DOHH2 (cell line): ENCODE data around the gene COPS9.

Experiments used
- H3F3A ChIP-seq: fragments of 200-600 bp; sonication (generic), shearing (Covaris generic); 2 replicates; pipeline ENCODE4 v1.6.0; 2016; ENCODE audit warnings: antibody characterized with exemption, mild to moderate bottlenecking; ENCODE audit not compliant: control insufficient read depth, insufficient read depth
- H3K27ac ChIP-seq: fragments of 200-600 bp; sonication (generic); 2 replicates; pipeline ENCODE4 v1.5.1; 2014; ENCODE audit warnings: low read depth, mild to moderate bottlenecking, low read length, moderate library complexity
- H3K27me3 ChIP-seq: fragments of 200-600 bp; sonication (generic); 2 replicates; pipeline ENCODE4 v1.6.1; 2014; ENCODE audit warnings: mild to moderate bottlenecking, low read length, mixed read lengths; ENCODE audit not compliant: control insufficient read depth
- H3K36me3 ChIP-seq: fragments of 200-600 bp; sonication (generic); 2 replicates; pipeline ENCODE4 v1.6.1; 2014; ENCODE audit warnings: mild to moderate bottlenecking, low read length, moderate library complexity, mixed read lengths; ENCODE audit not compliant: control insufficient read depth
- H3K4me1 ChIP-seq: fragments of 200-600 bp; sonication (generic); 2 replicates; pipeline ENCODE4 v1.6.1; 2014; ENCODE audit warnings: mild to moderate bottlenecking, low read length, mixed read lengths; ENCODE audit not compliant: control insufficient read depth
- H3K4me2 ChIP-seq: fragments of 200-600 bp; sonication (generic); 2 replicates; pipeline ENCODE4 v1.6.0; 2014; ENCODE audit warnings: mild to moderate bottlenecking, low read length, moderate library complexity
- H3K4me3 ChIP-seq: fragments of 200-600 bp; sonication (generic); 2 replicates; pipeline ENCODE4 v1.5.1; 2014; ENCODE audit warnings: mild to moderate bottlenecking, low read length, mixed read lengths
- H3K79me2 ChIP-seq: fragments of 200-600 bp; sonication (generic); 2 replicates; pipeline ENCODE4 v1.6.1; 2014; ENCODE audit warnings: mild to moderate bottlenecking, low read length, mixed read lengths; ENCODE audit not compliant: control insufficient read depth
- H3K9me2 ChIP-seq: fragments of 200-600 bp; sonication (generic); replicated peaks from 2 replicates; pipeline ENCODE4 v1.6.1; 2014; ENCODE audit warnings: mild to moderate bottlenecking, low read length, mixed read lengths; ENCODE audit not compliant: control insufficient read depth
- H3K9me3 ChIP-seq: fragments of 200-600 bp; sonication (generic); 2 replicates; pipeline ENCODE4 v1.6.1; 2014; ENCODE audit warnings: antibody characterized with exemption, low read length, mixed read lengths; ENCODE audit not compliant: control insufficient read depth, insufficient read depth
- H4K20me1 ChIP-seq: fragments of 200-600 bp; sonication (generic); 2 replicates; pipeline ENCODE4 v1.6.0; 2014; ENCODE audit warnings: low read depth, mild to moderate bottlenecking, antibody characterized with exemption, low read length, moderate library complexity; ENCODE audit not compliant: control insufficient read depth, insufficient read depth
- EZH2phosphoT487 ChIP-seq: fragments of 200-600 bp; sonication (generic); IDR thresholded peaks from 2 replicates; pipeline ENCODE4 v1.6.1; 2017; ENCODE audit warnings: borderline replicate concordance, mild to moderate bottlenecking, antibody characterized with exemption, low read length, moderate library complexity, mixed read lengths
- TF ChIP-seq, protein P1 (sequence below): fragments of 200-600 bp; sonication (generic); IDR thresholded peaks from one replicate; pipeline ENCODE4 v1.5.1; 2014; ENCODE audit warnings: antibody characterized with exemption, mild to moderate bottlenecking, low read depth, low read length; ENCODE audit not compliant: poor library complexity, severe bottlenecking

The COPS9 gene

DNA sequence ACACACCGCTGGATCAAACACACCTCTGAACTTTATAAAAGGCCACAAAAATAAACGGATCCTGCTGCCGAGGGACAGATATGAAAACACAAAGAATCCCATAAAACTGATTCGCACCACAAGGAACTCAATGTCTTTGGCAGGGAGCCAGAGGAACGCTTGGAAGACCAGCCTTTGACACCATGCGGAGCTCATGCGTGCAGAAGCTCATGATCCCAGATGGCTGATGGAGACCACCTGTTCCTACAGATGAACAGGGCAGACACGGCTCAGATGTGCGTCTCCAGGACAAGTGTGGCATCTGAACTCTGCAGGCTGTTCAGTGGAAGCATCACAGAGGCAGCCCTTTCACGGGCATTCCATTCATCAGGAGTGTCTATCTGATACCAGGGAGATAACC is 24.9 kb downstream of the COPS9 start:
- H3F3A ChIP-seq, result no peaks in the 10 kb centered on the region
- no peak overlapping the region for H3K4me3 ChIP-seq
- H3K4me1 ChIP-seq, result no peaks in the 10 kb centered on the region
- no peak overlapping the region for H3K4me2 ChIP-seq
- no peaks in the 10 kb centered on the region for H3K36me3 ChIP-seq
- TF ChIP-seq EZH2phosphoT487, result no peak
- H3K9me2 ChIP-seq, result no peaks in the 10 kb centered on the region
- H3K79me2 ChIP-seq, result no peaks in the 10 kb centered on the region
- no peaks in the 10 kb centered on the region; the same call in 1 of the 2 replicates for H3K27me3 ChIP-seq
- H4K20me1 ChIP-seq, result no peaks in the 10 kb centered on the region
- no peaks in the 10 kb centered on the region for H3K9me3 ChIP-seq
- H3K27ac ChIP-seq, result no peak overlapping the region

DNA sequence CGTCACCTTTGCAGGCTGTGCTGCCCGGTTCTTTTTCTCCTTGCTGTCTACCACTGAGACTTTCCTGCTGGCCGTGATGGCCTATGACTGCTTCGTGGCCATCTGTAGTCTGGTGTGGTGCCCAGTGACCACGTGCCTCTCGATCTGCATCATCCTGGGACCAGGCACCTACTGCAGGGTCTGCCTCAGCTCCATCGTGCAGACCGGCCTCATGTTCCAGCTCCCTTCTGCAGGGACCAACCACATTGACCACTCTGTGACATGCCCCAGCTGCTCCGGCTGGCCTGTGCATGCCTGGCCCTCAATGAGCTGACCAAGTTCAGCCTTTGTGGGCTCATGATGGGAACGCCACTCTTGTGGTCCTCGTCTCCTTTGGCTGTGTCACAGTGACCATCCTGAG is 26.7 kb downstream of the COPS9 start:
- Histone ChIP-seq H3K9me2 (no peaks in the 10 kb centered on the region), H3K27ac (no peak overlapping the region), H3K79me2 (no peaks in the 10 kb centered on the region), H3K4me1 (no peaks in the 10 kb centered on the region), H3K36me3 (no peaks in the 10 kb centered on the region), H3K27me3 (no peaks in the 10 kb centered on the region; the same call in 1 of the 2 replicates), H4K20me1 (no peaks in the 10 kb centered on the region), H3K4me2 (no peak overlapping the region), H3F3A (no peaks in the 10 kb centered on the region), H3K9me3 (no peaks in the 10 kb centered on the region), H3K4me3 (no peak overlapping the region)
- no peak for TF ChIP-seq EZH2phosphoT487
- TF ChIP-seq, protein P1, sequence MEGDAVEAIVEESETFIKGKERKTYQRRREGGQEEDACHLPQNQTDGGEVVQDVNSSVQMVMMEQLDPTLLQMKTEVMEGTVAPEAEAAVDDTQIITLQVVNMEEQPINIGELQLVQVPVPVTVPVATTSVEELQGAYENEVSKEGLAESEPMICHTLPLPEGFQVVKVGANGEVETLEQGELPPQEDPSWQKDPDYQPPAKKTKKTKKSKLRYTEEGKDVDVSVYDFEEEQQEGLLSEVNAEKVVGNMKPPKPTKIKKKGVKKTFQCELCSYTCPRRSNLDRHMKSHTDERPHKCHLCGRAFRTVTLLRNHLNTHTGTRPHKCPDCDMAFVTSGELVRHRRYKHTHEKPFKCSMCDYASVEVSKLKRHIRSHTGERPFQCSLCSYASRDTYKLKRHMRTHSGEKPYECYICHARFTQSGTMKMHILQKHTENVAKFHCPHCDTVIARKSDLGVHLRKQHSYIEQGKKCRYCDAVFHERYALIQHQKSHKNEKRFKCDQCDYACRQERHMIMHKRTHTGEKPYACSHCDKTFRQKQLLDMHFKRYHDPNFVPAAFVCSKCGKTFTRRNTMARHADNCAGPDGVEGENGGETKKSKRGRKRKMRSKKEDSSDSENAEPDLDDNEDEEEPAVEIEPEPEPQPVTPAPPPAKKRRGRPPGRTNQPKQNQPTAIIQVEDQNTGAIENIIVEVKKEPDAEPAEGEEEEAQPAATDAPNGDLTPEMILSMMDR, result no peak

DNA sequence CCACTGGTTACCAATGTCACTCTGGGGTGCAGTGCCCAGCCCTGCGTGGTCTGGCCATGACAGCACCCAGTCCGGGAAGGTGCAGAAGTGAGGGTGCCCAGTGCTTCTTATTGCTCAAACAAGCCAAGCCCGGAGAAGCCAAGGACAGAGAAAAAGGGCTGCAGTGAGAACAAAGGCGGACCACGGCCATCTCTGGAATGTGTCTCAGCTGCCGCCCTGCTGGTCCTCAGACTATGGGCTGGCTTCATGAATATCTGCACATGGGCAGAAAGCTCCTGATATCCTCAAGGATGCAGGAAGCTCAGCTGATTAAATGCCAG is 28.7 kb downstream of the COPS9 start:
- Histone ChIP-seq H3K9me2 (no peaks in the 10 kb centered on the region), H3K9me3 (no peaks in the 10 kb centered on the region), H4K20me1 (no peaks in the 10 kb centered on the region), H3K4me1 (no peaks in the 10 kb centered on the region), H3F3A (no peaks in the 10 kb centered on the region), H3K27me3 (0 out of 2 replicates have a peak, but pooled peaks cover 3% of the 10 kb centered on the region), H3K4me2 (no peak overlapping the region), H3K79me2 (no peaks in the 10 kb centered on the region), H3K4me3 (no peak overlapping the region), H3K27ac (no peak overlapping the region), H3K36me3 (no peaks in the 10 kb centered on the region)
- no peak for TF ChIP-seq EZH2phosphoT487
- TF ChIP-seq, protein P1, result no peak

DNA sequence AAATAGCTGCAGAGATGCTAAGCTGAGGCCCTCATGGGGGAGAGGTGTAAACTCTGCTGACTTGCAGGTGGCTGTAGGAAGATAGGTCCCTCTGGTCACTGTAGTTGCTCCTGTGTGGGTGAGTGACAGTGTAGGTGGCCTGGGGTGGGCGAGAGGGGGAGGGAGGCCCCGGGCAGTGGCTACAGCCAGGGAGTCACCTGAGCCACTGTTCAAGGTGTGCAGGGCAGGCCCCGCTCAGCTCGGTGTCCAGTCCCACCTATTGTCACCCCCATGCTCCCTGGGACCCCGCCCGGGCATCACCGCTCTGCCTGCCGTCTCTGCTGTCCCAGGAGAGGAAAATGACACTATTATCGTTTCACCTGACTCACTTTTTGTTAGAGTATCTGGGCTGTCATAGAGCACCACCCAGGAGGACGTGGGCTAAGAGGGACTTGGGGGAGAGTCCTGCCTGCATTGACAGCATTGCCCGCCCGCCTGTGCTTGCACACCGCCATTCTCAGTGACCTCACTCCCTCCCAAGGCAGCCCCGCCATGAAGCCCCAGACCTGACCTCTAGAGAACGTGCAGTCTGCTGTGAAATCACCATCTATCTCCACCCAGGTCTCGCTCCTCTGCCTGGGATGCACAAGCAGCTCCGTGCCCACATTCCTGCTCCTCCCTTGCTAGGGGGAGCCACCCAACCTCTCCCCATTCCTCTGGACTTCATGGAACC is 29.2 kb downstream of the COPS9 start:
- Histone ChIP-seq H3K4me1 (no peaks in the 10 kb centered on the region), H3K27ac (no peak overlapping the region), H3K79me2 (no peaks in the 10 kb centered on the region), H3K4me2 (no peak overlapping the region), H3K9me3 (no peaks in the 10 kb centered on the region), H3K36me3 (no peaks in the 10 kb centered on the region), H3K4me3 (no peak overlapping the region), H4K20me1 (no peaks in the 10 kb centered on the region), H3F3A (no peaks in the 10 kb centered on the region), H3K27me3 (0 out of 2 replicates have a peak, but pooled peaks cover 3% of the 10 kb centered on the region), H3K9me2 (no peaks in the 10 kb centered on the region)
- no peak for TF ChIP-seq EZH2phosphoT487
- TF ChIP-seq, protein P1, result no peak
